Suprapubic skin (tissue), 4 donors: ENCODE results near the gene SST. TPM values are rescaled to one million over a fixed set of nuclear protein-coding genes. Genes with fewer than 3 reads are reported as not detected.

Experiments used
- DNase-seq, 2 donors: peaks; one replicate each; pipeline ENCODE4 v3.0.0-alpha.2; 2019; ENCODE audit warnings: low spot score in 2 of 2
- H3K27ac ChIP-seq: fragments of 200-600 bp; sonication (generic); one replicate; pipeline ENCODE4 v1.5.1; 2019
- H3K27me3 ChIP-seq: fragments of 200-600 bp; sonication (generic); one replicate; pipeline ENCODE4 v1.5.1; 2019
- H3K36me3 ChIP-seq: fragments of 200-600 bp; sonication (generic); one replicate; pipeline ENCODE4 v1.5.1; 2019
- H3K4me1 ChIP-seq: fragments of 200-600 bp; sonication (generic); one replicate; pipeline ENCODE4 v1.5.1; 2019
- H3K4me3 ChIP-seq: fragments of 200-600 bp; sonication (generic); one replicate; pipeline ENCODE4 v1.5.1; 2019; ENCODE audit warnings: mild to moderate bottlenecking
- H3K9me3 ChIP-seq: fragments of 200-600 bp; sonication (generic); one replicate; pipeline ENCODE4 v1.5.1; 2019
- CTCF ChIP-seq, 2 donors: fragments of 200-600 bp in 1 of 2; fragments of 450-650 bp in 1 of 2; sonication (generic) in 1 of 2; IDR thresholded peaks; one replicate each; pipeline ENCODE4 v1.5.1; 2016 to 2019; ENCODE audit warnings: antibody characterized with exemption in 2 of 2, mild to moderate bottlenecking in 1 of 2, moderate library complexity in 1 of 2
- EP300 ChIP-seq: sonication (generic); formaldehyde crosslinking; IDR thresholded peaks from one replicate; pipeline ENCODE4 v1.6.1; 2017; ENCODE audit warnings: antibody characterized with exemption
- POLR2A ChIP-seq, 2 donors: fragments of 450-650 bp; IDR thresholded peaks; one replicate each; pipeline ENCODE4 v1.6.1; 2017; ENCODE audit warnings: antibody characterized with exemption in 2 of 2, mild to moderate bottlenecking in 2 of 2, moderate library complexity in 2 of 2
- POLR2AphosphoS5 ChIP-seq, 3 donors: sonication (generic); formaldehyde crosslinking; IDR thresholded peaks; one replicate each; pipeline ENCODE4 v1.6.1; 2017; ENCODE audit warnings: antibody characterized with exemption in 3 of 3
- WGBS: methylation state at CpG from one replicate; pipeline ENCODE4 v1.1.5; 2018; 5-methylcytosine and 5-hydroxymethylcytosine counted together
- total RNA-seq, 4 donors: library from RNA; depleted of rRNA; stranded (reverse); fragments of >200 nt; gene quantifications; one replicate each; pipeline ENCODE4 v1.1.0, GENCODE V29; 2016

Gene SST
- total RNA-seq, 4 donors from 2014 or later = 4.8 TPM; not detected in 3

GRCh38 chr3:187630404-187630803 is 39.8 kb downstream of the SST start:
- no peak for TF ChIP-seq POLR2AphosphoS5 (IDR thresholded peaks at IDR 0.05)
- TF ChIP-seq POLR2A (IDR thresholded peaks at IDR 0.05) = no peak
- TF ChIP-seq EP300 = no peak
- no peak for TF ChIP-seq CTCF (IDR thresholded peaks at IDR 0.05)
- Histone ChIP-seq H3K9me3 (no peaks in the 10 kb centered on the region), H3K4me1 (no peaks in the 10 kb centered on the region), H3K36me3 (no peaks in the 10 kb centered on the region), H3K27me3 (no peaks in the 10 kb centered on the region), H3K27ac (no peak overlapping the region), H3K4me3 (no peak overlapping the region)
- DNase-seq = no peak
- WGBS = 68% methylated on average over 3 of the region's 3 CpGs

GRCh38 chr3:187629711-187630110 is 40.5 kb downstream of the SST start:
- H3K36me3 ChIP-seq = no peaks in the 10 kb centered on the region
- no peak for TF ChIP-seq CTCF (IDR thresholded peaks at IDR 0.05)
- TF ChIP-seq POLR2AphosphoS5 (IDR thresholded peaks at IDR 0.05) = no peak
- no peak for TF ChIP-seq EP300
- TF ChIP-seq POLR2A (IDR thresholded peaks at IDR 0.05) = no peak
- H3K9me3 ChIP-seq = no peaks in the 10 kb centered on the region
- no peak for DNase-seq
- 68% methylated on average over 4 of the region's 4 CpGs for WGBS
- no peaks in the 10 kb centered on the region for H3K4me1 ChIP-seq
- H3K27ac ChIP-seq = no peak overlapping the region
- no peaks in the 10 kb centered on the region for H3K27me3 ChIP-seq
- H3K4me3 ChIP-seq = no peak overlapping the region

- peaks cover 5% of the 10 kb centered on the region for H3K27me3 ChIP-seq
- no peak overlapping the region for H3K4me3 ChIP-seq
- no peaks in the 10 kb centered on the region for H3K9me3 ChIP-seq
- 35% methylated on average over 3 of the region's 3 CpGs for WGBS
- TF ChIP-seq CTCF (IDR thresholded peaks at IDR 0.05) = no peak
- TF ChIP-seq POLR2A (IDR thresholded peaks at IDR 0.05) = no peak
- no peak for TF ChIP-seq POLR2AphosphoS5 (IDR thresholded peaks at IDR 0.05)
- DNase-seq = no peak
- no peak overlapping the region for H3K27ac ChIP-seq
- no peaks in the 10 kb centered on the region for H3K4me1 ChIP-seq
- no peaks in the 10 kb centered on the region for H3K36me3 ChIP-seq
These were observed 42.0 kb downstream of the SST start for GRCh38 chr3:187628169-187628568.

- DNase-seq = no peak
- no peaks in the 10 kb centered on the region for H3K9me3 ChIP-seq
- H3K27ac ChIP-seq = no peak overlapping the region
- no peaks in the 10 kb centered on the region for H3K36me3 ChIP-seq
- 81% methylated on average over 2 of the region's 2 CpGs for whole genome bisulfite sequencing
- no peak overlapping the region for H3K4me3 ChIP-seq
- TF ChIP-seq POLR2A (IDR thresholded peaks at IDR 0.05) (no peak), EP300 (no peak), CTCF (IDR thresholded peaks at IDR 0.05) (no peak), POLR2AphosphoS5 (IDR thresholded peaks at IDR 0.05) (no peak)
- peaks cover 5% of the 10 kb centered on the region for H3K27me3 ChIP-seq
- H3K4me1 ChIP-seq = no peaks in the 10 kb centered on the region
These were observed 43.6 kb downstream of the SST start for GRCh38 chr3:187626581-187626980.

- WGBS = 79% methylated on average over 4 of the region's 4 CpGs
- TF ChIP-seq EP300 (no peak), POLR2AphosphoS5 (IDR thresholded peaks at IDR 0.05) (no peak), CTCF (IDR thresholded peaks at IDR 0.05) (no peak), POLR2A (IDR thresholded peaks at IDR 0.05) (no peak)
- H3K36me3 ChIP-seq = no peaks in the 10 kb centered on the region
- H3K27me3 ChIP-seq = peaks cover 5% of the 10 kb centered on the region
- H3K4me3 ChIP-seq = no peak overlapping the region
- no peak overlapping the region for H3K27ac ChIP-seq
- DNase-seq = no peak
- H3K9me3 ChIP-seq = no peaks in the 10 kb centered on the region
- no peaks in the 10 kb centered on the region for H3K4me1 ChIP-seq
These were observed 45.6 kb downstream of the SST start for GRCh38 chr3:187624588-187624987.
